Stimulated activated CD8-positive, alpha-beta memory T cell treated with anti-CD3 and anti-CD28 coated beads, Interleukin-4, amount 100 ng/mL, for 1 hour (primary cell): ENCODE measurements around the gene NDUFB5.

Source experiments
- DNase-seq, 2 donors: peaks; one replicate each; pipeline ENCODE4 v3.0.0-alpha.2; 2020; ENCODE audit warnings: low read depth in 2 of 2, low spot score in 1 of 2

NDUFB5 gene

GRCh38 chr3:179604321-179605078 lies at the start of gene NDUFB5, which contains the start of gene MRPL47:
NDUFB5 (plus strand) TSS chr3:179604794; CDS start chr3:179604816, 22 bp downstream.
MRPL47 (minus strand) TSS chr3:179604638; CDS start chr3:179604624, 14 bp downstream.
- DNase-seq: peak; percentile 85 to 90

DNA sequence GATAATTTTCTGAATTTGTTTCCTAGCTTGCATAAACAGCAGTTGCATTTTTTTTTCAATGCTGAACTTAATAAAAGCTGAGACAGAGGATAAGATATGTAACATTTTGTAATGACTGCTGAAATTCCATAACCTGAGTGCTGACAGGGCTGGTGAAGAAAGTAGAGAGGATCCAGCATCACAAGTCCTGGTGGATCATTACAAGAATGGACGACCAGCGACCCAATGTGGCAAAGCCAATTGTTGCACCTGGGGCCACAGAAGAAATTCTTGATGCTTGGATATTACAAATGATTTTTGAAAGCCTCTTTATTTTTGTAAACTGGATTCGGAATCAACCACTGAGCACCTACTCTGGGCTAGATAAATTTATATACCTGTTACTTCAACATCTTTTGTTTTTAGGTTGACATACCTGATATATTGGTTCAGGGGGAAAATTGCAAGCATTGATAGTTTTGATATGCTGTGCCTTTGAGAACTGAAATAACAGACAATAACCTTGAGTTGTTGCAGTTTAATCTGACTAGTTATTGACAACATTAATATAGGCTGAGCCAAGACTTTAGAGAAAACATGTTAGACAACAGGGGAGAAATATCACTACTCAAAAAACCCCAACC lies 45.7 kb upstream of the NDUFB5 start:
- peak in 1 of 2 donors; percentile 8 for DNase-seq

- DNase-seq: no peak
Observed at GRCh38 chr3:179560791-179561190, 43.8 kb upstream of the NDUFB5 start.

DNA sequence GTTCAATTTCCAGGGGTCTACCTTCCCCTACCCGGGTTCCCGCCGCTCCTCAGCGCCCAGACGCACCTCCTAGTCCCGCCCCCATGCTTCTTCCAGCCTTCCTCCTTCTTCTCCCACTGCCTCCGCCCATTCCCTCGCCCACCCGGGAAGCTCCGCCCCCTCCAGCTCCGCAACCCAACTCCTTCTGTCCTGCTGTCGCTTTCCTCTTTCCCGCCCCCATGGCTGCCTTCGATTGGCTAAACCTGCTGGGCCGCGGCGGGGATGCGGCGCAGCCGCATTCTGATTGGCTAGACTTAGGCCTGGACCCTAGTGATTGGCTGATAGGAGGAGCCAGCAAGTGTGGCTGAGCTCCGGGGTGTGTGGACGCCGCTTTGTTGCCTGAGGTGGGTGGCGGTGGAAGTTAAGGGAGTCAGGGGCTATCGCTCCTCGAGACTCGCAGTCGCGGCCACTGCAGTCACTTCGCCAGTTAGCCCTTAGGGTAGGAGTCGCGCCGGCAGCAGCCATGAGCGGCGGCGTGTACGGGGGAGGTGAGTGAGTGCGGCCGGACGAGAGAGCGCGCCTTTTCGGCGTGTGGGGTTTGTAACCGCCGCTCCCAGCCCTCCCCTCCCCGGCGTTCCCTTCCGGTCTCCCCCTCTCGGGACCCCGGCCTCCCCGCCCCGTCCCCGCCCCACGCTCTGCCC lies 41.9 kb upstream of the NDUFB5 start, which contains the start of gene ACTL6A:
Gene ACTL6A, plus strand, starts transcription at position 336 of the 680 bp plus-strand sequence. Its CDS starts 167 bp downstream, at position 503.
- DNase-seq: peak; percentile 96 to 98

DNA sequence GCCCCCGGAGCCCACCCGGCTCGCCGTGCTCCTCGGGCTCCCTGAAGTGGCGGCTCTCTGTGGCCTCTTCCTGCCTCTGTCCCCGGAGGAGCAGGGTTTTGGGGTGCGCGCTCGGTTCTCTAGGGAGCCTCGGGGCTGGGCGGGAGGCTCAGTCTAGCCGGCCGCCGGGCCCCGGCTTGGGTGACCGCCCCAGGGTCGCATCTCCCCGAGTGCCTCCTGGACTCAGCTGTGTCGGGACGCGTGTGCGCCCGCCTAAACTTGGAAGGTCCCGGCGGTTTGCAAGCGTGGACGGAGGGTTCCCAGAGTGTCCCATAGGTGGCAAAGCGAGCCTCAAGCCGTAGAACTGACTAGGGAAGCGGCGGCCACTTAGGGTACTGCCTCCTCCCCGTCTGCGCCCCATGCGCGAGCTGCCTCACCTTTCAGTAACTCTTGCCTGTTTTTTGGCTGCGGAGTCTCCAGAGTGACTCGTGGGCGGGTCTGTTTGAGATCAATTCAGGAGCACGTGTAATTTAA lies 41.3 kb upstream of the NDUFB5 start:
- peak; percentile 30 to 34 for DNase-seq

DNA sequence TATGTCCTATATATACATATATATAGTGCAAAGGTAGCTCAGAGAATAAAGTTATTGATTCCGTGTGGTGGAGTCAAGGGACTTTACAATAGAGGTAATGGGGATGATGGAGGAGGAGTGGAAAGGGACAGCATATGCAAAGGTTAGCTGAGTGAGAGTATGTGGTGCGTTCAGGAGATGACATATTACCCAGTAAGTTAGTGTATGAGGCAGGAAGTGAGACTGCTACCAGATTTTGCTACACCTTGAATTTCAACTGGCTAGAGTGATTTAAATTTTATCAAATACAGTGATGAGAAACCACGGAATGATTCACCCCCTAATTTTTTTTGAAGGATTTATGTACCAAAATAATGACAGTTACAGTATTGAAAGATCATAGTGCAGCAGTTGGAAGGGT lies 39.1 kb upstream of the NDUFB5 start:
- no peak for DNase-seq

- no peak for DNase-seq
Observed at GRCh38 chr3:179580992-179581391, 23.6 kb upstream of the NDUFB5 start.

- DNase-seq: no peak
Observed at GRCh38 chr3:179589143-179589542, 15.5 kb upstream of the NDUFB5 start.

- DNase-seq: no peak
Observed at GRCh38 chr3:179590669-179591068, 13.9 kb upstream of the NDUFB5 start.

DNA sequence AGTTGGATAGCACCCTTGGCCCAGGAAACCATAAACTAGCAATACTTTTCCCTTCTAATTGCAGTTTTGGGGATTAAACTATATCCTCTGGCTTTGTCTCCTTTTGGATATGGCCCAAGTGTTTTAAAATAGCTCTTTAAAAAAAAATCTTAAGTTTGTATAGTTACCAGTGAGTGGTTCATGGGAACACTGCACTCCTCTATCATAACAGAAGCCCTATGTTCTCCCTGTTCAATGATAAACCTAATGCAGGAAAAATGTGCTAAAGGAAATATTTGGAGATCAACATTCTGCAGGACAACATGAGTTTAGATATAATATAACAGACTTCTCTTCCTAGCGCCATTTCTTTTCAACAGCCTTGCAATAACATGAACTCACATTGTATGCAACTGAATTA lies 13.3 kb upstream of the NDUFB5 start:
- no peak for DNase-seq

DNA sequence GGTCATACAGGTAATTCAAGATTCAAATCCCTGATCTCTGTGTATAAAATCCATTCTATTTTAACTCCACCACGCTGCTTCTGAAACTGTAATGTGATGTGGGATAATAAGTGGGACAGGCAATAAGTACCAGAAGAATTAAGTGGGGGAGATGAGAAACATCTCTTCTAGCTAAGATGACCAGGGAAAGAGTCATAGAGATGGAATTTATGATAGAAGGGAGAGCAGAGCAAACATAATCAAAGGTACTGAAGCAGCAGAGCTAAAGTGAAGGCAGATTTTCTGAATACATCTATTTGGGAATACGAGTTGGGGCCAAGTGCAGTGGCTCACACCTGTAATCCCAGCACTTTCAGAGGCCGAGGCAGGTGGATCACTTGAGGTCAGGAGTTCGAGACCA lies 5.1 kb upstream of the NDUFB5 start:
- DNase-seq: no peak

DNA sequence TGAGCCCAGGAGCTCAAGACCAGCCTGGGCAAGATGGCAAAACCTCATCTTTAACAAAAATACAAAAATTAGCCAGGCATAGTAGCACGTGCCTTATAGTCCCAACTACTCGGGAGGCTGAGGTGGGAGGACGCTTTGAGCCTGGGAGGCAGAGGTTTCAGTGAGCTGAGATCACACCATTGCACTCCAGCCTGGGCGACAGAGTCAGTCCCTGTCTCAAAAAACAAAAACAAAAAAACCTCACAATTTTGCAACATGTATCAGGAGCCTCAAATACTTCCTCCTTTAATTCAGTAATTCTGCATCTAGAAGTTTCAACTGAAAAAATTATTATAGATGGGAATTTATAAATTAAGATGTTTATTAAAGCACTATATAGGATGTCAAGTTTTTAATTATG lies 1.3 kb upstream of the NDUFB5 start:
- no peak for DNase-seq

GRCh38 chr3:179603831-179604230 lies 763 bp upstream of the NDUFB5 start:
- DNase-seq: no peak

GRCh38 chr3:179606534-179607085 lies 2.0 kb downstream of the NDUFB5 start:
- DNase-seq: no peak

DNA sequence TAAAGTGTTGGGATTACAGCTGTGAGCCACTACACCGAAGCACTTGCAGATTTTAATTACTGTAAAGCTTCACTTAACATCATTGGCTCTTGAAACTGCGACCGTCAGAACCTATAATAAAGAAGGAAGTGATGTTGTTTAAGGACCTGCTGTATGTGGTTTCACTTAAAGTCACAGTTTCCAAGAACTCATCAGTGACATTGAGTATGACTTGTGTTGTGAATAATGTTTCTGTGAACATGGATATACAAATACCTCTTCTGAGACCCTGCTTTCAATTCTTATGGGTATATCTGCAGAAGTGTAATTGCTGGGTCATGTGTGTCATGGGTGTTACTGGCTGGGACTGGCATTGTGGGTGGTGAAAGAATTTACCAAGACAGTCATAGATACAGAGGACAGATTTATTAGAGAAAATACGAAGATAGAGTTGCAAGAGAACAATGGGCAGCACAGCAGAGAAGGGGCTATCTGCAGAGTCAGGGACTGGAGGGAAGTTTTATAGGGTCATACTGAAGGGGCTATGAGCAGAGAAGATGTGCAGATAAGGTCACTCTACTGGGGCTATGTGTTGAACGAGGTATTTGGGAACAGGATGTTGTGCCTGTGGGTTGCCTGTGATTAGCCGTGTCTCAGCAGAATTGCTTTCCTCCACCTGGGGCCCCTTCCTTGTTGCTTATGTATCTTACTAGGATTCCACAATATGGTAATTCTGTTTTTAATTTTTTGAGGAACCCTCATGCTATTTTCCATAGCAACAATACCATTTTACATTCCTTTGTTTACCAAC lies 4.5 kb downstream of the NDUFB5 start:
- DNase-seq: no peak

GRCh38 chr3:179610066-179610465 lies 5.5 kb downstream of the NDUFB5 start:
- no peak for DNase-seq

GRCh38 chr3:179613807-179614206 lies 9.2 kb downstream of the NDUFB5 start:
- no peak for DNase-seq

GRCh38 chr3:179615458-179616173 lies 11.0 kb downstream of the NDUFB5 start:
- no peak for DNase-seq

DNA sequence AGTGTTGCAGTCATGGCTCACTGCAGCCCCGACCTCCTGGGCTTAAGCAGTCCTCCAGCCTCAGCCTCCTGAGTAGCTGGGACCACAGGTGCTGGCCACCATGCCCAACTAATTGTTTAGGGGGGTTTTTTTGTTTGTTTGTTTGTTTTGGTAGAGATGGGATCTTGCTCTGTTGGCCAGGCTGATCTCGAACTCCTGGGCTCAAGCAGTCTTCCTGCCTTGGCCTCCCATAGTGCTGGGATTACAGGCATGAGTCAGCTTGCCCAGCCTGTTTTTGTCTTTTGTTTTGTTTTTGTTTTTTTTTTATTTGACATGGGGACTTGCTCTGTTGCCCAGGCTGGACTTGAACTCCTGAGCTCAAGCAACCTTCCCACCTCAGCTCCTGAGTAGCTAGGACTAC lies 17.4 kb downstream of the NDUFB5 start:
- no peak for DNase-seq

DNA sequence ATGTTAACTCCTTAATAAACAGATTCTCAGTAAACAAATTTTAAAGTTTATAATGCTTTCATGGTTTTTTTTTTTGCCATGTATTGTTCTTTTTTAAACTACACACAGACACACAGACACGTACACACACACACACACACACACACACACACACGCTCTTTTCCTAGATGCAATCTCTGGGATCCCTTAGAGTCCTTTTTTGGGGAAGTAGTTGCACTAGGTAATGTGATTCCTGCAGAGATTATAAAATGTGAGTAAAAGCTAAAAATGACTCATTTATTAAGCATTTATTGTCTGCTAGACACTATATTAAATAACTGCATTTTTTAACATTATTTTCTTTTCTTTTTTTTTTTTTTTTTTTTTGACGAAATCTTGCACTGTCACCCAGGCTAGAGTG lies 19.9 kb downstream of the NDUFB5 start:
- no peak for DNase-seq
